Liver (tissue), 9 donors: Measurements from ENCODE around the gene ALPK3. TPM values are rescaled to one million over a fixed set of nuclear protein-coding genes. Genes with fewer than 3 reads are reported as not detected.
A peak's percentile ranks its signal among the peaks of the same experiment; 100 is the strongest.

ENCODE experiments used
- DNase-seq: peaks from one replicate; pipeline ENCODE4 v3.0.0-alpha.2; 2017; ENCODE audit warnings: low spot score
- H3K27ac ChIP-seq, 2 donors: one replicate each; pipeline ENCODE4 v1.7.0; 2013; ENCODE audit warnings: inconsistent platforms in 2 of 2, low read length in 2 of 2, control low read depth in 1 of 2, low read depth in 1 of 2, mild to moderate bottlenecking in 1 of 2
- H3K27me3 ChIP-seq, 4 donors: one replicate each; pipeline versions ENCODE4 v1.6.1 to v1.7.0; 2013; ENCODE audit warnings: low read length in 3 of 4, inconsistent platforms in 1 of 4, mild to moderate bottlenecking in 1 of 4, moderate library complexity in 1 of 4; ENCODE audit not compliant: control insufficient read depth in 4 of 4, insufficient read depth in 4 of 4
- H3K36me3 ChIP-seq, 4 donors: one replicate each; pipeline versions ENCODE4 v1.6.1 to v1.7.0; 2013; ENCODE audit warnings: low read length in 3 of 4, mild to moderate bottlenecking in 3 of 4, low read depth in 1 of 4, moderate library complexity in 1 of 4; ENCODE audit not compliant: control insufficient read depth in 4 of 4, insufficient read depth in 3 of 4
- H3K4me1 ChIP-seq, 4 donors: one replicate each; pipeline versions ENCODE4 v1.6.1 to v1.7.0; 2013; ENCODE audit warnings: low read length in 3 of 4, mild to moderate bottlenecking in 3 of 4, moderate library complexity in 1 of 4; ENCODE audit not compliant: control insufficient read depth in 4 of 4, insufficient read depth in 4 of 4
- H3K4me3 ChIP-seq, 3 donors: one replicate each; pipeline versions ENCODE4 v1.6.1 to v1.7.0; 2013; ENCODE audit warnings: low read length in 3 of 3, control low read depth in 1 of 3, low read depth in 1 of 3, mild to moderate bottlenecking in 1 of 3
- H3K9ac ChIP-seq, 2 donors: one replicate each; pipeline ENCODE4 v1.7.0; 2013; ENCODE audit warnings: low read length in 2 of 2, mild to moderate bottlenecking in 2 of 2, moderate library complexity in 2 of 2, control low read depth in 1 of 2, low read depth in 1 of 2
- H3K9me3 ChIP-seq, 4 donors: one replicate each; pipeline versions ENCODE4 v1.6.1 to v1.7.0; 2013; ENCODE audit warnings: low read length in 3 of 4; ENCODE audit not compliant: control insufficient read depth in 4 of 4
- FOXA1 ChIP-seq: IDR thresholded peaks from 2 replicates; pipeline ENCODE4 v1.6.1; 2016; ENCODE audit warnings: antibody characterized with exemption
- HNF4G ChIP-seq: IDR thresholded peaks from 2 replicates; pipeline ENCODE4 v1.6.1; 2016; ENCODE audit warnings: antibody characterized with exemption
- JUND ChIP-seq, 2 donors: IDR thresholded peaks; 2 replicates each; pipeline ENCODE4 v1.6.1; 2016; ENCODE audit warnings: antibody characterized with exemption in 2 of 2
- NR2F2 ChIP-seq: IDR thresholded peaks from 2 replicates; pipeline ENCODE4 v1.6.1; 2016; ENCODE audit warnings: antibody characterized with exemption
- REST ChIP-seq: IDR thresholded peaks from 2 replicates; pipeline ENCODE4 v1.6.1; 2016; ENCODE audit warnings: antibody characterized with exemption, mild to moderate bottlenecking
- SP1 ChIP-seq: IDR thresholded peaks from 2 replicates; pipeline ENCODE4 v1.6.1; 2018; ENCODE audit warnings: antibody characterized with exemption, mild to moderate bottlenecking
- TAF1 ChIP-seq: conservative IDR thresholded peaks from 2 replicates; pipeline ENCODE4 v1.6.1; 2016; ENCODE audit warnings: antibody characterized with exemption, mild to moderate bottlenecking
- YY1 ChIP-seq: IDR thresholded peaks from 2 replicates; pipeline ENCODE4 v1.6.1; 2016; ENCODE audit warnings: antibody characterized with exemption, mild to moderate bottlenecking
- WGBS: extraction: QIAGEN DNeasy Blood & Tissue Kit; methylation state at CpG from one replicate; pipeline ENCODE4 v1.1.7; 2013; 5-methylcytosine and 5-hydroxymethylcytosine counted together
- polyA plus RNA-seq, 2 donors: library from polyadenylated mRNA; stranded (reverse) in 1 of 2; unstranded in 1 of 2; fragments of 200-250 nt in 1 of 2; fragments of >200 nt in 1 of 2; fragmentation: Nextera tagmentation in 1 of 2; extraction: Ambion mirVana in 1 of 2; gene quantifications; one replicate each; pipeline versions ENCODE4 v1.2.1 to v1.2.3, GENCODE V29; 2013 to 2015
- total RNA-seq, 2 donors: library from RNA; depleted of rRNA; stranded (reverse); fragments of >200 nt; gene quantifications; one replicate each; pipeline ENCODE4 v1.2.3, GENCODE V29; 2014
- donor health status: healthy.
- donor health status: healthy.
- donor health status: healthy.
- donor health status: healthy.
- donor health status: healthy.

Gene ALPK3
- total and polyA plus RNA-seq, 4 donors: 0.96 to 10.0 (median 2.8) TPM

- no peak for TF ChIP-seq REST
- H3K4me1 ChIP-seq: peaks cover 6 to 22% (median 12%) of the 10 kb centered on the region in 4 donors
- 78% methylated on average over 14 of the region's 14 CpGs for WGBS
- peak overlapping the region in 1 of 2 donors; percentile 22 for H3K27ac ChIP-seq
- H3K9ac ChIP-seq: no peak overlapping the region
- DNase-seq: no peak
- H3K9me3 ChIP-seq: no peaks in the 10 kb centered on the region
- no peaks in the 10 kb centered on the region for H3K36me3 ChIP-seq
- no peak overlapping the region for H3K4me3 ChIP-seq
- no peaks in the 10 kb centered on the region for H3K27me3 ChIP-seq
Measured at GRCh38 chr15:84828086-84828908, 11.1 kb downstream of the ALPK3 start.

- 95% methylated on average over 8 of the region's 8 CpGs for WGBS
- Histone ChIP-seq H3K9ac (no peak overlapping the region), H3K9me3 (no peaks in the 10 kb centered on the region), H3K27me3 (no peaks in the 10 kb centered on the region), H3K4me3 (no peak overlapping the region), H3K27ac (no peak overlapping the region), H3K4me1 (peaks cover 3 to 14% (median 6%) of the 10 kb centered on the region in 4 donors), H3K36me3 (no peaks in the 10 kb centered on the region)
- TF ChIP-seq TAF1 (no peak), JUND (IDR thresholded peaks at IDR 0.05) (no peak), REST (no peak), YY1 (no peak), NR2F2 (no peak), FOXA1 (no peak)
- DNase-seq: no peak
Measured at GRCh38 chr15:84829428-84829827, 12.3 kb downstream of the ALPK3 start.

- no peak for TF ChIP-seq REST
- no peak for TF ChIP-seq SP1
- TF ChIP-seq JUND (IDR thresholded peaks at IDR 0.05): no peak
- no peak for TF ChIP-seq NR2F2
- no peak for TF ChIP-seq FOXA1
- no peak for TF ChIP-seq YY1
- TF ChIP-seq HNF4G: no peak
Measured at GRCh38 chr15:84830036-84830435, 12.9 kb downstream of the ALPK3 start.

More at GRCh38 chr15:84830036-84830435, 12.9 kb downstream of the ALPK3 start:
- no peaks in the 10 kb centered on the region for H3K36me3 ChIP-seq
- no peak overlapping the region for H3K9ac ChIP-seq
- no peaks in the 10 kb centered on the region for H3K9me3 ChIP-seq
- H3K4me1 ChIP-seq: peaks cover 0 to 9% (median 2%) of the 10 kb centered on the region in 4 donors
- H3K27me3 ChIP-seq: no peaks in the 10 kb centered on the region
- WGBS: 74% methylated on average over 2 of the region's 2 CpGs
- H3K27ac ChIP-seq: no peak overlapping the region
- DNase-seq: no peak
- H3K4me3 ChIP-seq: no peak overlapping the region
